BE2C (cell line): ENCODE results near the gene ADGRV1.

Experiments used
- DNase-seq: peaks from one replicate; pipeline ENCODE4 v3.0.0-alpha.2; 2020
- H3K27me3 ChIP-seq: fragments of 250-450 bp; sonication (Bioruptor Pico); 2 replicates; pipeline ENCODE4 v1.5.1; 2020; ENCODE audit warnings: mild to moderate bottlenecking
- H3K36me3 ChIP-seq: fragments of 250-450 bp; sonication (Bioruptor Pico); 2 replicates; pipeline ENCODE4 v1.5.1; 2020; ENCODE audit warnings: mild to moderate bottlenecking
- H3K4me1 ChIP-seq: fragments of 250-450 bp; sonication (Bioruptor Pico); 2 replicates; pipeline ENCODE4 v1.5.1; 2020
- H3K4me3 ChIP-seq: 2 replicates; pipeline ENCODE4 v1.5.1; 2011; ENCODE audit warnings: low read depth, low read length
- H3K9me3 ChIP-seq: fragments of 250-450 bp; sonication (Bioruptor Pico); 2 replicates; pipeline ENCODE4 v1.5.1; 2020
- CTCF ChIP-seq: IDR thresholded peaks from 2 replicates; pipeline ENCODE4 v1.5.1; 2012; ENCODE audit warnings: mild to moderate bottlenecking, low read depth, low read length

ADGRV1 gene

GRCh38 chr5:90601468-90601867, 42.9 kb downstream of the ADGRV1 start:
- DNase-seq = no peak
- Histone ChIP-seq H3K9me3 (no peaks in the 10 kb centered on the region), H3K4me1 (no peaks in the 10 kb centered on the region)

GRCh38 chr5:90602681-90603080, 44.1 kb downstream of the ADGRV1 start:
- Histone ChIP-seq H3K27me3 (no peaks in the 10 kb centered on the region; the same call in 1 of the 2 replicates), H3K36me3 (no peaks in the 10 kb centered on the region), H3K9me3 (no peaks in the 10 kb centered on the region), H3K4me1 (no peaks in the 10 kb centered on the region), H3K4me3 (no peak overlapping the region)
- DNase-seq = no peak
- TF ChIP-seq CTCF = no peak

More at GRCh38 chr5:90601468-90601867, 42.9 kb downstream of the ADGRV1 start:
- Histone ChIP-seq H3K4me3 (no peak overlapping the region), H3K27me3 (no peaks in the 10 kb centered on the region; the same call in 1 of the 2 replicates), H3K36me3 (no peaks in the 10 kb centered on the region)
- no peak for TF ChIP-seq CTCF

- Histone ChIP-seq H3K27me3 (no peaks in the 10 kb centered on the region; the same call in 1 of the 2 replicates), H3K36me3 (no peaks in the 10 kb centered on the region), H3K4me3 (no peak overlapping the region), H3K9me3 (no peaks in the 10 kb centered on the region), H3K4me1 (no peaks in the 10 kb centered on the region)
- peak; percentile 63 for TF ChIP-seq CTCF
- DNase-seq = no peak
These were observed 47.9 kb downstream of the ADGRV1 start for GRCh38 chr5:90606539-90606938.

GRCh38 chr5:90612919-90613318, 54.3 kb downstream of the ADGRV1 start:
- H3K36me3 ChIP-seq = no peaks in the 10 kb centered on the region
- DNase-seq = no peak
- no peak for TF ChIP-seq CTCF
- no peaks in the 10 kb centered on the region for H3K9me3 ChIP-seq
- H3K4me1 ChIP-seq = no peaks in the 10 kb centered on the region
- no peak overlapping the region for H3K4me3 ChIP-seq
- H3K27me3 ChIP-seq = peaks cover 9% of the 10 kb centered on the region; the same call in 1 of the 2 replicates

GRCh38 chr5:90613459-90613858, 54.9 kb downstream of the ADGRV1 start:
- no peak for DNase-seq
- Histone ChIP-seq H3K36me3 (no peaks in the 10 kb centered on the region), H3K9me3 (no peaks in the 10 kb centered on the region), H3K27me3 (peaks cover 9% of the 10 kb centered on the region; the same call in 1 of the 2 replicates), H3K4me3 (no peak overlapping the region), H3K4me1 (no peaks in the 10 kb centered on the region)
- no peak for TF ChIP-seq CTCF

- Histone ChIP-seq H3K4me1 (no peaks in the 10 kb centered on the region), H3K4me3 (no peak overlapping the region), H3K9me3 (no peaks in the 10 kb centered on the region), H3K36me3 (no peaks in the 10 kb centered on the region), H3K27me3 (peaks cover 9% of the 10 kb centered on the region; the same call in 1 of the 2 replicates)
- no peak for DNase-seq
- TF ChIP-seq CTCF = no peak
These were observed 55.4 kb downstream of the ADGRV1 start for GRCh38 chr5:90613918-90614504.
